GM19099 (cell line): ENCODE data around the gene HYAL1.
A peak's percentile ranks its signal among the peaks of the same experiment; 100 is the strongest.

Source experiments
- POLR2A ChIP-seq: IDR thresholded peaks from 3 replicates; pipeline ENCODE4 v1.6.1; 2011; ENCODE audit warnings: low read depth; ENCODE audit not compliant: insufficient read length; ENCODE audit errors: extremely low read depth

The HYAL1 gene

GRCh38 chr3:50323614-50324199 is 20.3 kb upstream of the HYAL1 start:
- no peak for TF ChIP-seq POLR2A

- no peak for TF ChIP-seq POLR2A
These were observed 19.8 kb upstream of the HYAL1 start for GRCh38 chr3:50323092-50323600.

DNA sequence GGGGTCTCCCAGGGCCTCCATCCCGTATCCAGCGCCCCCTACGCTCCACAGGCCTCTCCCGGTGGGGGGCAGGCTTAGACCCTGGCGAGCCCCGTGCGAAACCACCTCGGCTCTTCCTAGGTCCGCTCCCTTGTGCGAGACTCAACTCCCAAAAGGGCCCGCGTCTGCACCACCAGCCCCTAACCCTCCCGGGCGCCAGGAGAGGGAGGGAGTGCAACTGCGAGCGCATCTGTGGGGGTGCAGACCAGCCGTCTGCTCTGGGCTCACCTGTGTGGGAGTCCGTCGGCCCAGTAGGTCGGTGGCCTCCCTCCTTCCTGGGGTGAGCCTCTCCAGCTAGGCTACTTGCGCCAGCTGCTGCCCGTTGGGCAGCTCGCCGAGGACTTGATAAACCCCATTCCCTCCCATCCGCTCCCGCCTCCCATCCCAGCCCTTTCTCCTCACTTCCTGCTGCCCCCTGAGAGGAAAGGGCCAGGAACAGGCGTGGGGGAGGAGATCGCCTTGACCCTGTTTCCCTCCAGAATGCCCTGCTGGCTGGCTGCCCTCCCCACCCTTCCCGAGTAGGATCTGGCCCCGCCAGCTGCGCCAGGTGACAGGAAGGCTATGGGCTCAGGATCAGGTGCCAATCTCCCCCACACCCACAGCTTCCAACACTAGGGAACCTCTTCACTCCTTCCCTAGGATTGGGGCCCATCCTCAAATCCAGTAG is 19.2 kb upstream of the HYAL1 start, which contains the start of gene HYAL2:
Gene HYAL2, minus strand, starts transcription at position 360 of the 706 bp plus-strand sequence. CDS start 2,256 bp downstream, outside the sequence.
- TF ChIP-seq POLR2A = no peak

GRCh38 chr3:50322115-50322385 is 18.7 kb upstream of the HYAL1 start:
- TF ChIP-seq POLR2A = no peak

- TF ChIP-seq POLR2A = peak; percentile 76
These were observed 18.2 kb upstream of the HYAL1 start for GRCh38 chr3:50321336-50322114.

DNA sequence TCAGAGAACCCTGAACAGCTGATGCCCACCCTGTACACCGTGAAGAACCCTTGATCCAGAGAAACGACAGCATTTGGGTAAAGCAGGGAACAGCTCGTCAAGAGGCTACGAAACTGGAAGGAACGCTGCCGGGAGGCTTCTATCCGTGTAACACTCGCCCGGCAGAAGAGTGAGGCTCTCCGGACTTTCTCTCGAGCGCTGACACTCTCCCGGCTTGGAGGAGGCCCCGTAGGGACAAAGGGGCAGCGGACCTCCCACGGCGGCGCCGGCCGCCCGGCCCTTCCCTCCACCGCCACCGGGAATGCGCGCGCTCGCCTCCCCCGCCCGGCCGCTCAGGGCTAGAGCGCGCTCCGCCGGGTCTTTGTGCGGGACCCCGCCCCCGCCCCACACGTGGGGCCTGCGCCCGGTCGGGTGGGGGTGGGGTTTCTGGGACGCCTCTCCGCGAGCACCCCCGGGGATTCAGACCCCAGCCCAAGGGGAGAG is 17.5 kb upstream of the HYAL1 start:
- TF ChIP-seq POLR2A = no peak

GRCh38 chr3:50319894-50320625 is 16.7 kb upstream of the HYAL1 start:
- no peak for TF ChIP-seq POLR2A

DNA sequence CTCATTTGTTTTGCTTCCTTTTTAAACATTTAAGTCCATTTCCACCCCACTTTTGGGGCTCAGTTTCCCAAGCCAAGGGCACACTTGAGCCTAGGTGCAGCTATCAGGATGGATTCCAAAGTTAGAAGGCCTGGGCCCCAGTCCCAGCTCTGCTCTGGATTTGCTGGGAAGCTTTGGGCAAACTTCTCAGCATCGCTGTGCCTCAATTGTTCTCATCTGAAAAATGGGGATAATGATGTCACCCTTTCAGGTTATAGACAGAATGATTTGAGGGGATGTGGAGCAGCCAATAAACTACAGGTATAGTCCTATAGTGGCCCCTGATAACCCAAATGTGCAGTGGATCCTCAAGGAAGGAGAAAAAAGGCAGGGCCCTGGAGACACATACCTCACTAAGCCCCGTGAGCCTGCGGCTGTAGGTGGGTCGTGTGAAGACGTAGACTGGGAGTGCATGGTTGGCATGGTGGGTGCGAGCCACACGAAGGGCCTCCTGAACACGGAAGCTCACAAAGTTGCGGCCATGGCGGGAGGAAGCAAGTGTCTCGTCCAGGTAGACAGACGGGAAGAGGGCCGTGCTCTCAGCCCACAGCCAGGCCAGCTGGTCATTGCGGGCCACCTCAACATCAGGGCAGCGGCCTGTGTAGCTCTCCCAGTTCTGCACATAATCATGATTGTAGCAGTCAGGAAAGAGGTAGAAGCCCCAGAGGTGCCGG is 16.0 kb upstream of the HYAL1 start:
- no peak for TF ChIP-seq POLR2A

DNA sequence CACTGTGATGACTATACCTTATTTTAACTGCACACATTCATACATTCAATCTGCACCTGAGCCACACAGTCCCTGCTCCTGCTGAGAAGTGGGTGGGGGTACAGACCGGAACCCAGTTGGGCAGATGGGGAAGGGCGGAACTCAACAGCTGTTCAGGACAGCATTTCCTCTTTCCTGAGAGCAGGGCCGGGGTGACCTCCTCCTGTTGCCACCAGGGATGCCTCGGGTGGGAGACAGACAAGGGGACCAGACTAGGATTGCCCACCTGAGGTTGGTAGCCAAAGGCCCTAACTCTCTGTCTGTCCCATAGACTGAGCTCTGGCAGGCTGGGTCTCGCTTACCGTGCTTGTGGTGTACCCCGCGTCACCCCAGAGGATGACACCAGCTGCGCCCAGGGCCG is 15.2 kb upstream of the HYAL1 start:
- TF ChIP-seq POLR2A = no peak

DNA sequence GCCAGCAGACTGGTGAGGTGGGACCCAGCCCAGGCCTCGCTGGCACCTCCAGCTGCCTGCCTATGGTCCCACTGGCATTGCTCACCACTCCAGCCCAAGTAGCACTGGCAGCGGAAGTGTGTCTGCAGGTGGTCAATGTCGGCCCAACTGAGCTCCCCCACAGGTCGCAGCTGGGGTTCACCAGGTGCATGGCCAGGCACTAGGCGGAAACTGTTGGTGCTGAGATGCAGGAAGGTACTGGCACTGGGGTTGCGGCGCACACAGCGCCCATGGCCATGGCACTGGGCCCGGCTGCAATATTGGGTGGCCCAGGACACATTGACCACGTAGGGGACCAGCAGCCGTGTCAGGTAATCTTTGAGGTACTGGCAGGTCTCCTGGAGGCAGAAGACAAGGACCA is 14.8 kb upstream of the HYAL1 start:
- no peak for TF ChIP-seq POLR2A

DNA sequence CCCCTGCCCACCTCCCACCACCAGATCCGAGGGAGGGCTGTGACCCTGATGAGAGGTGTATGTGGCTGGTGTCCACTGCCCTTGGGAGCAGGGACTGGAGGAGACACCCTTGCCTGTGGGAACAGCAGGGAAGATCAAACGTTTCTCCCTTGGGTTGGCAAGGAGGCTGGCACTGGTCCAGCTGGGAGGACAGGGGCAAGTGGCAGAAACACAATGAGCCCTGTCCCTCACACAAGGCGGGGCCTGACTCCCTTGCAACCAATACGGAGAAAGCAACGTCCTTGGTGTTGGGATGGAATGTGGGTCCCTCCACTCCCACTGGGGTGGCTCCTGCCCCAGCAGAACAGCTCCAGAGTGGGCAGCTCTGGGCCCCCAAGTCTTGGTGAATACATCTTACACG is 13.9 kb upstream of the HYAL1 start:
- no peak for TF ChIP-seq POLR2A

GRCh38 chr3:50316657-50317242 is 13.4 kb upstream of the HYAL1 start:
- no peak for TF ChIP-seq POLR2A

DNA sequence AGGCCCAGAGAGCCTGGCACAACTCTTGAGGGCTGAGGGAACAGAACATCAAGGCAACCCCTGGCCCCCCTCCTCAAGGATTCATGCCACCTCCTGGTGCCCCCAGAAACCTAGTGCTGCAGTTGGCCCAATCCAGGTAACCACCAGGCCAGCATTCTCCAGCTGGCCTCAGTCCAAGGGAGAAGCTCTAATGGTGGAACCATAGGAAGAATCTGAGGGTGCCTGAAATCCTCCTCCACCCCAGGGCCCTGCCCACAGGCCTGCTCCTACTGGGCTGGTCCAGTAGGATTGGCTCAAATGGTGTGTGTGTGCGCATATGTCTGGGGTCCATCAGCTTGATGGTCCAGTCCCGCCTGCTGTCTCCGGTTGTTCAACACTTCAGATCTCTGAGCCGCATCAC is 11.4 kb upstream of the HYAL1 start:
- TF ChIP-seq POLR2A = no peak

- no peak for TF ChIP-seq POLR2A
These were observed 11.0 kb upstream of the HYAL1 start for GRCh38 chr3:50314342-50314741.
